Measurements from ENCODE around the gene MTARC1.

MTARC1 gene

DNA sequence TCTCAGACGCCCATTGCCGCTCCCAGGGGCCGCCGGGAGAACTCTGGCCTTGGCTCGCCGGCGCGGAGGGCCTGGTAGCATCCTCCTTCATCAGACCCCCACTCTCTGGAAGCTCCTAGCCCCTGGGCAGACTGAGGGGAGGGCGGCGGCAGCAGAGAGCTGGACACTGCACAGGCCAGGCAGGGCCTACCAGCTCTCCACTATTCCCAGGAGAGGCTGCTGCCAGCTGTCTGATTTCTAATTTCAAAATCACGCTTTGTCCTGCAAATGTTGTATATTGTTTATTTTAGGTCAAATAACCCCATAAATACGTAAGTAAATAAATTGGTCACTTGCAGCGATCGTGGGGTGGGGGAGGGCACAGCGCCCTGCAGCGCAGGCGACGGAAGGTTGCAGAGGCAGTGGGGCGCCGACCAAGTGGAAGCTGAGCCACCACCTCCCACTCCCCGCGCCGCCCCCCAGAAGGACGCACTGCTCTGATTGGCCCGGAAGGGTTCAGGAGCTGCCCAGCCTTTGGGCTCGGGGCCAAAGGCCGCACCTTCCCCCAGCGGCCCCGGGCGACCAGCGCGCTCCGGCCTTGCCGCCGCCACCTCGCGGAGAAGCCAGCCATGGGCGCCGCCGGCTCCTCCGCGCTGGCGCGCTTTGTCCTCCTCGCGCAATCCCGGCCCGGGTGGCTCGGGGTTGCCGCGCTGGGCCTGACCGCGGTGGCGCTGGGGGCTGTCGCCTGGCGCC is at the start of gene MTARC1:
TSS of gene MTARC1 (plus strand) at position 577 of the 732 bp plus-strand sequence. CDS start at position 609, 32 bp downstream.
- no peak for DNase-seq

DNA sequence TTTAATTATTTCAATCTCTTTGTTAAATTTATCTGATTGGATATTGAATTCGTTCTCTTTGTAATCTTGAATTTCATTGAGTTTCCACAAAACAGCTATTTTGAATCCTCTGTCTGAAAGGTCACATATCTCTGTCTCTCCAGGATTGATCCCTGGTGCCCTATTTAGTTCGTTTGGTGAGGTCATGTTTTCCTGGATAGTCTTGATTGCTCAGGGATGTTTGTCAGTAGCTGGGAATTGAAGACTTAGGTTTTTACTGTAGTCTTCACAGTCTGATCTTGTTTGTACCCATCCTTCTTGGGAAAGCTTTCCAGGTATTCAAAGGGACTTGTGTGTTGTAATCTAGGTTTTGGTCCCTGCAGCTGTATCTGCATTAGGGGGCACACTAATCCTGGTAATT is 45.4 kb upstream of the MTARC1 start:
- DNase-seq: no peak

DNA sequence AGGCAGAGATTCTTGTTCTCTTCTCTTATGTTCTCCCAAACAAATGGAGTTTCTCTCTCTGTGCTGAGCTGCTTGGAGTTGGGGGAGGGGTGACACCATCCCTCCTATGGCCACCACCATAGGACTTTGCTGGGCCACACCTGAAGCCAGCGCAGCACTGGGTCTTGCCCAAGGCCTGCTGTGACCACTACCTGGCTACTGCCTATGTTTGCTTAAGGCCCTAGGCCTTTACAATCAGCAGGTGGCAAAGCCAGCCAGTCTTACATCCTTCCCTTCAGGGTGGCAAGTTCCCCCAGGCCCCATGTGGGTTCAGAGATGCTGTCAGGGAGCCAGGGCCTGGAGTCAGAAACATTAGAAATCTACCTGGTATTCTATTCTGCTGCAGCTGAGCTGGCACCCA is 44.9 kb upstream of the MTARC1 start:
- DNase-seq: no peak

DNA sequence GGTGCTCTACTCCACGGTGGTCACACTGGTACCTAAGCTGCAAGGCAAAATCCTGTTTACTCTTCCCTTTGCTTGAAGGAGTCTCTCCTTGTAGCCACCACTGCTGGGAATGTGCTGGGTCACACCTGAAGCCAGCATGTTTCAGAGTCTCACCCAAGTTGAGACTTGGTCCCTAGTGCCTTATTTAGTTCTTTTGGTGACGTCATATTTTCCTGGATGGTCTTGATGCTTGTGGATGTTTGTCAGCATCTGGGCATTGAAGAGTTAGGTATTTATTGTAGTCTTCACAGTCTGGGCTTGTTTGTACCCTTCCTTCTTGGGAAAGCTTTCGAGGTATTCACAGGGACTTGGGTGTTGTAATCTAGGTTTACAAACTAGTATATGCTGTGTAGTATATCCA is 44.2 kb upstream of the MTARC1 start:
- DNase-seq: no peak

DNA sequence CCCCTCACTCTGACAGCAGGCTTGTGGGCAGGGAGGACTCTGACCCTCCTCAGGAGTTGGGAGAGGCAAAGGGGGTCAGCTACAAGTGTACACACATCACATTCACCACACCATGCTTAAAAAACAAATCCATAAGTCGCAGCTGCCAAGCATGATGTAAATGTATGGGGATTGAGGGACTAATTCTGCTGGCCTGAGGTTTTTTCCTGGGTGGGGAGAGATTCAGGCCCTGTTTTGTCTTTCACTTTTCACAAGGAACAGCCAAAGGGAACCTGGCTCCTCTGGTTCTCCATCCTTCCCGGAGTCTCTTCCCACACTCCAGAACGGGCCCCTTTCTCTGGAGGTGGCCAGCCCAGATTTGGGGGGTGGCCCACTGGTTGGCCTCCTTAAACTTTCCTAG is 39.9 kb upstream of the MTARC1 start:
- no peak for DNase-seq

DNA sequence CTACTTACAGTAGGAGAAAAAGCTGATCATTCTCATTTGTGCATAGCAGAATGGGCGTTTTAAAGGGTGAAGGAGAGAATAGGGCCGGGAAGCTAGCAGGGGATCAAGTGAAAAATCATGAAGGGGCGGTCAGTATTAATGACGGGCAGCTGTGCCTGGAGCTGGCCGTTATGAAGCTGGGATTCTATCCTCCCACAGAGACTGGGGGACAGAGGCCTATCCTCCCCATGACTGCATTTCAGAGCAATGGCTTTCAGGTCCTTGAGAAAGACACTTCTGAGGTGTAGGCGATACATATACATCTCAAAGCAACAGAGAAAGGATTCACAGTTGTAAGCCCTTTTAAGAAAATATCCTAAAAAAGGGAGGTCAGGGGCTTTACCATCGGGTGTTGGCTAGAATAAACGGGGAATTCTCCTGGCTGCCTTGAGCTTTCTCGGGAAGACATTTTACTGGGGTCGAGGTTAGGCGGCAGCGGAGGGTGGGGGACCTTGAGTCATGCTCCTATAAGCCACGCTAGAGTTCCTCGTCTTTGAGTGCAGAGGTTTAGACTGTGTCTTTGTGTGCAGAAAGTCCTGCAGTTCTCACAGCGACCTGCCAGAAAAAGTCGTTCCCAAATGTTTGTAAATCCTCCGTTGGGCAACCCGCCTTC is 39.1 kb upstream of the MTARC1 start:
- no peak for DNase-seq

DNA sequence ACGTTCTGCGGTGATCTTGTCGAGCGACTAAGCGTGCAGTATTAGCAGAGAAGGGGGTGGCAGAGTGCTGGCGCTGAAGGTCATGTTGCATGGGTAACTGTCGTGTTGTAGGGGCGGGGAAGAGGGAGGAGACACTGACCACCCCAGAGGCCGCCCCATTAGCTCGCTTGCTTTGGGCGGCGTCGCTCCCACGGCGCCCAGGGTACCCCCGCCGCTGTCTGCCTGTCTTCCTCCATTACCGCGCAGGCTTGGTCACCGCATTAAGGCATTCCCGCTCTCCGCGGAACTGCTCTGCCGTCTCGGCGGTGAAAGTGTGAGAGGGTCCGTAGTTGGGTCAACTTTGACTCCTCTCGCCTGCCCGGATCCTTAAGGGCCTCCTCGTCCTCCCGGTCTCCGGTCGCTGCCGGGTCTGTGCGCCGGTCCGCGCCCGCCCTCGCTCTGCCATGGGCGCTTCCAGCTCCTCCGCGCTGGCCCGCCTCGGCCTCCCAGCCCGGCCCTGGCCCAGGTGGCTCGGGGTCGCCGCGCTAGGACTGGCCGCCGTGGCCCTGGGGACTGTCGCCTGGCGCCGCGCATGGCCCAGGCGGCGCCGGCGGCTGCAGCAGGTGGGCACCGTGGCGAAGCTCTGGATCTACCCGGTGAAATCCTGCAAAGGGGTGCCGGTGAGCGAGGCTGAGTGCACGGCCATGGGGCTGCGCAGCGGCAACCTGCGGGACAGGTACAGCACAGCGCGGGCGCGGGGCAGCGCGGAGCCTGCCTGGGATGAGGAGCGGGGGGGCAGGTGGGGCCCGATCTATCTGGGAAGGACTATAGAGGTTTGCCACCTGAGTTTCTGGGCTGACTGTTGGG is 38.4 kb upstream of the MTARC1 start, which contains the start of gene MTARC2:
TSS of gene MTARC2 (plus strand) at position 234 of the 846 bp plus-strand sequence. CDS start at position 444, 210 bp downstream.
- peak; percentile 16 for DNase-seq

DNA sequence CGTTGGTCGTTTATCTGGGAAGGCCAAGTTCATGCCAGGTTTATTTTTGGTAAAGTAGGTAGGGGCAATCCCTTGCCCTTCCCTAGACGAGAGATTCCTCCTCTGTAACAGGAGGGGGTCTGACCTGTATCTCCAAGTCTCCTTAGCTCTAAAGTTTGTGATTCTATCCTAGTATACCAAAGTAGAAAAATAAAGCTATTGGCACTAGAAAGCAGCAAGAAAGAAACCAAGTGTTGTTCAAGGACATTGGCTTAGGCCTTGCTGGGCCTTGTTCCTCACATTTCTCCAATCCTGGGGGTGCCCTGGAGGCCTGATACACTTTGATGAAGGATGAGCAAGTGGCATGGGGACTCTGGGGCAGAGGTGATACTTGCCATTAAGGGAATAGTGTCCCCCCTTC is 37.8 kb upstream of the MTARC1 start:
- no peak for DNase-seq

DNA sequence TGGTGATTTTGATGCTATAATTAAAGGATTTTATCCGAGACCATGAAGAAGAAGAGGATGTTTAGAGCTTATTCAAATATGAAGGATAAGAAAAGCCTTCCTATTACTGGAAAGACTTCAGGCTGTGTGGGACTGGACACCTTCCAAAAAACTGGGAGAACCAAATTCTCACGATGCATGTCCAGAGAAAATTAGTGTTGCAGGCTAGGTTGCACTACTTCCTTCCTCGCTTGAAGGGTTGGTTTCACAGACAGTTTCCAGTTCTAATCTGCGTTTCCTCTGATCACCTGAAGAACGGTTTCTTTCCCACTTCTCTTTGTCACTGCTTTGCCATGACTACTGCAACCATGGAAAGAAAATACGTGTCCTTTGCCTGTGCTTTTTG is 36.6 kb upstream of the MTARC1 start:
- no peak for DNase-seq

DNA sequence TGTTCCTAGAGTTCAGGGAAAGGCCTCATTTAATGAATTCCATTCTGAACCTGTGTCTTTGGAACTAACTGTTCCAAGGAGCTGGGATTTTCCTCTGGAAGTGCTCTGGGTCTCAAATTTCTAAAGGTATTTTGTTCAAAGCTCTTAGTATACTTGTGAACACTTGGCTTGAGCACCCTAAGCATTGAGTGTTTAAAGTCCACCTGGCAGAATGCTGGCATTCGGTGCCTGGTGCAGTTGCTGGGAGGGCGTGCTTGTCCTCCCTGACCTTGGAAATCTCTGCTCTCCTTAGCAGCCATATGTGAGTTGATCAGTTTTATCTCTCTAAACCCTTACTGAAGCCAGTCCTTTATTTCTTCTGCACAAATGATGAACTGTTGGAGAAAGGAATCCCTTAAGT is 35.6 kb upstream of the MTARC1 start:
- DNase-seq: no peak

DNA sequence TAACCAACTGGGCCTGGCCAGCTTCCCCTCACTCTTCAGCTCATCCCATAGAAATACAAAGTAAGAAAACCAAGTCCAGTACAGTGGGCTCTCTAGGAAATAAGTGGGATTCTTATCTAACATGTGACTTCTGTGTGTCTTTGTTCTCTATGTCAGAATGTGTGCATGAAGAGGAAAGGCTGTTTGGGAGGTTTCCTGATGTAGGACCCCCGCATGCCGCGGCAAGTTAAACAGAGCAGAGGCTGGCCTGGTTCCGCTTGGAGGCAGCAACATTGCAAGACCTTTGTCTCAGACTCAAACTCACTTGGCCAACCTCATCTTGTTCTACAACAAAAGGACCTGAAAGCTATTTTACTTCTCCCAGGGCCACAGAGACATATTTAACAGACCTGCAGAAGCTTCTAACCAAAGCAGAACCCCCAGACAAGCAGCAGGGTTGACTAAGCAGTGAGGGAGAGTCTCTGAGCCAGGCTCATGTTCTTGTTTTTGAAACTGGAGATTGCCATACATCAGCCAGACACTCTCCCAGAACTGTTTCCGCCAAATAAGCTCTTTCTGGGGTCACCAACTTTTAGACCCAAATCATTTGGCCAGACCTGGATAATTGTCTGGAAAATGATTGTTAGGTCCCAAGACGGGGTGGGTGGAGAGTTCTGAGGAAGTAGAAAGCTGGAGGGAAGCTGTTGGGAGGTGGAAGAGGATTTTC is 32.3 kb upstream of the MTARC1 start:
- no peak for DNase-seq

DNA sequence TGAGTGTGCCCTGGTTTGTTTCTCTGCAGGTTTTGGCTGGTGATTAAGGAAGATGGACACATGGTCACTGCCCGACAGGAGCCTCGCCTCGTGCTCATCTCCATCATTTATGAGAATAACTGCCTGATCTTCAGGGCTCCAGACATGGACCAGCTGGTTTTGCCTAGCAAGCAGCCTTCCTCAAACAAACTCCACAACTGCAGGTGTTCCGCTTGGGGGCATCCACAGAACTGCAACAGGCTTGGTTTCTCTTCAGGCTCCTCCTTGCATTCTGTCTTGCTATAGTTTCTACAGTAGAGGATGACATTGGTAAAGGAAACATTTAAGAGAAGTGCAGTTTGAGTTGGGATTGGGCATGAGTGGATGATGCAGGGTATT is 31.8 kb upstream of the MTARC1 start:
- no peak for DNase-seq

DNA sequence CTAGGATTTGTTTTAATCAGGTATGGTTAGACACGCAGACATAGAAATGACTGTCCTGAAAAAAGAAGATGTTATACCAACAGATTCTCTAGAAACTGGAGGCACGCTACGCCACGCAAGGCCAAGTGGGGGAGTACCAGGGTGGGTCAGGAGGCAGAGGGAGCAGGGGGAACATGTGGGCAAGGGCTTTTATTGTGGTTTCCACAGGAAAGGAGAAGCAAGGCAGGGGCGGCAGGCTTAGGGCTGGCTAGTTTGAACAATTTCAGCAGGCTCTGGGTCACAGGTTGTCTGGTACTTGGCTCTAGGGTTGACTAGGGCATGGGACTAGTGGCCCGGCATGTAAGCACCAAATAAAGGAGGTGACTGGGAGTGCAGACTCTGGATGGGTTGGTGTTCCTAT is 31.4 kb upstream of the MTARC1 start:
- no peak for DNase-seq

DNA sequence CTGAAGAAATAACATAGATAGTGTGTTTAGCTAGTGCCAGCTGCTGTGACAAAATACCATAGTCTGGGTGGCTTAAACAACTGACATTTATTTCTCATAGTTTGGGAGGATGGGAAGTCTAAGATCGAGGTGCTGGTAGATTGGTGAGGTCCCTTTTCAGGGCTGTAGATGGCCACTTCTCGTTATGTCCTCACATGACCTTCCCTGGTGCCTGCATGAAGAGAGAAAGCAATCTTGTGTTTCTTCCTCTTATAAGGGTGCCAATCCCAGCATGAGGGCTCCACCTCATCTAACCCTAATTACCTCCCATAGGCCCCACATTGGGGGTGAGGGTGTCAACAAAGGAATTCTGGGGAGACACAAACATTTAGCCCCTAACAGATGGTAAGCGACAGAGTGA is 29.3 kb upstream of the MTARC1 start:
- no peak for DNase-seq

DNA sequence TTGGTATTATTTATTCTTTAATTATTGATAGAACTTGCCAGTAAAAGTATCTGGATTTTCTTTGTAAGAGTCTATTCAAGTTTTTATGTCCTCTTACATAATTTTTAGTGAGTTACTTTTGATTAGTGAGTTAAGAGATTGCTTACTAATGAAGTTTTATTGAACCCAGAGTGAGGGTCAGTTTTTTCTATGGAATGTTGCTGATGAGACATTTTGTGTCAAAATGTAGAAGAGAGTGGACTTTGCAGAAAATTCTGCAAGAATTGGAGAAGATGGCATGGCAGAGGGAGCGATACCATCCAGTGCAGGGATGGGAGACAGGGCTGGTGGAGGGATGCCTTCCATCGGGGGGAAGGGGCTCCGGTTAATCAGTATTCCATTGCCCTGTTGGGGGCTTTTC is 27.6 kb upstream of the MTARC1 start:
- DNase-seq: no peak

DNA sequence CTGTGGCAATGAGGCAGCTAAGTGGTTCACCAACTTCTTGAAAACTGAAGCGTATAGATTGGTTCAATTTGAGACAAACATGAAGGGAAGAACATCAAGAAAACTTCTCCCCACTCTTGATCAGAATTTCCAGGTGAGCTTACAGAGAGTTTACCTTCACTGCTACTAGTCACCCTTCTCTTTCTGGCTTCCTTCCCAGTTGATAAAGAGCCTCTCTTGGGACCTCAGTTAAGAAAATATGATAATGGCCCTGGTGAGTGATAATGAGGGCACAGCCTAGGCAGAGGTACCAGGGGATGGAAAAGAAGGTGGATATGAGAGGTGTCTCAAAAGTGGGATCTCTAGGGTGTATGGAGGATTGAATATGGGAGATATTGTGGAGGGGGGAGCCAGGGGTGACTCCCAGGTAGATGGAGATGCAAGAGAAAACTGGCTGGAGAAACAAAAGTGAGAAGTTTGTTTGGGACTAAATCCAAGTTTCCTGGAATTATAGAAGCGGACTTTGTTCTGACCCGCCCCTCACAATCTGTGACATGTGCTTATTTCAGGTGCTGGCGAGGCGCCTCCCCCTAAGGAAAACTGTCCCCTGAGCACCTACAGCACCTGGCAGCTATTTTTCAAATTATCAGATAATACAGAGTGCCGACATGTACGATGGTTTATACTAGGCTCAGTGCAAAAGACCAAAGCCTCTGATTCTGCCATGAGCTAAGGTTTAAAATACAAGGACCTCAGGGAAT is 24.9 kb upstream of the MTARC1 start:
- DNase-seq: no peak

DNA sequence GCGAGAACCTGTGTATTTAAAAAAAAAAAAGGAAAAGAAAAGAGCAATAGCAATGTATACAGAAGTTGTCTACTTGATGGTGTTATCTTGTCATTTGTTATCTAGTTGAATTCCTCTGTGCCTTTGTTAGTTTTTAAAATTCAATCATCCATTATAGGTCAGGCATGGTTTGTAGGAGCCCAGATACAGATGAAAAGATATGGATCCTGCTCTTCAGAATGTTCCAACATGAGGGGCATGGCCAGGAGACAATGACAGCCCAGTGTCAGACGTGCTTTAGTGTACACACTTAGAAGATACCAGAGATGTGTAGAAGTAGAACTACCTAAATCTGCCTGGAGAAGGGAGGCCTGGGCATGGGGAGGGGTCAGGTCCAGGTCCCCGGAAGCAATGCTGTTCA is 22.0 kb upstream of the MTARC1 start:
- DNase-seq: no peak

DNA sequence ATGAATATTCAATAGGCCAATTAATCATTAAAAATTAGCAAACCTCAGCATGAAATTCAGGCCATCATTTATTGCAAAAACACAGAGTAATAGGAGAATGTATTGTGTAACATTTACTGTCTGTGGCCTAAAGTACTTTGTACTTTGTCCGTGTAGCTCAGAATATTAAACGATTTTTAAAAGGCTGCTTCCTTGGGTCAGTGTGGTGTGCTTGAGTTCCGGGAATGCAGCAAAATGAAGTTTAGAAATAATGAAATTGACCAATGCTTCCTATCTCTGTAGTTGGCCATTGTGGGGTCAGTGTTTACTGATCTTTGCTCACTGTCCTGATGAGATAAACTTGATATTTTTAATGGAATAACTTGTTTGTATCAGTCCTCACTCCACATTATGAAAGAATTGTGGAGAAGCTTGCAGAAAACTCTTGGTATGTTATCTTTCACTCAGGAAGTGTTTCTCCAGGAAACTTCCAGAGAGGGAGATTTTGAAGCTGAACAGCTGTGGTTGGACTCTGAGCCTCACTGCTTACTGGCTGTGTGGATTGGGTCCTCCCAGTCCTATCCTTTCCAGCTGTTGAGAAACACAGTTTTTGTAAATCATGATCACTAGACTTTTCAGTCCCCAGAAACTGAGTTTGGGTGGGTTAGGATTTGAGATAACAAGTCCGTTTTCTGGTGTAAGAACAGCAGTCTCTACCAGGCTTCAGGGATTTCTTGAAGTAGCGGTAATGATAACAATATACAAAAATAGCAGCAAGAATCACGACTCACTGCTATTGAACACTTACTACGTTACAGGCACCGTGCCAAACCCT is 19.2 kb upstream of the MTARC1 start:
- DNase-seq: no peak

DNA sequence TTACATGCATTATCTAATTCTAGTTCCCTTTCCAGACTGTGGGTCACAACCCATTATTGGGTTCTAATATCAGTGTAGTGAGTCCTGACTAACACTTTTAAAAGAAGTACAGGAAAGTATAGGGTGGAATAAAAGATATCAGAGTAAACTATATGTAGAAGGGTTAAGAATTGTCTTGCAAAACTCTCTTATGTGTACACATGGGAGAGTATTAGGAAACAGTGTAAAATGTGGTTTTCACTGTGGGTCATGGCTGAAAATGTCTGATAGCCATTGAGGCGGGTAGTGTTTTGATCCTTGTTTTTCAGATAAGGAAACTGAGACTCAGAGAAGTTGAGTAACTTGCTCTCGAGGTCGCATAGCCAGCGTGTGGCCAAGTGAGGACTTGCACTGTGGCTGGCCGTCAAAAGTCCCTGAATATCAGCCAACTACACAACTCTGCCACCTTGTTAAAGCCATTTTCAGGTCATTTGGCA is 18.5 kb upstream of the MTARC1 start:
- no peak for DNase-seq

DNA sequence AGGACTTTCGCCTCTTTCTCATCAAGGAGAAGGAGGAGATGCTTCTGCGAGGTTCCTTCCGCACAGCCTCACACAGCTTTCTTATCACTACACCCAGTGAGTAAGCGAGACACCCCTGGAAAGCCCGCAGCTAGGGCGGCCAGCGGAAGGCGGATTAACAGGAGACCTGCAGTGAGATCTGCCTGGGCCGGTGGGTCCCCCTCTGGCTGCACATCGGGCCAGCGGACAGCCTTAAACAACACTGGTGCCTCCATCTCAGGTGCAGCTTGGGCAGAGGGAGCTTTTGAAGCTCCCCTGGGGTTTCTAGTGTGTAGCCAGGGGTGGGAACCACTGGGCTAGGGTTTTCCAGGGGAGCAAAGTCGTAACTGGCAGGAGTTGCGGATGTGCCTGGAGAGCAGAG is 17.5 kb upstream of the MTARC1 start:
- DNase-seq: no peak

DNA sequence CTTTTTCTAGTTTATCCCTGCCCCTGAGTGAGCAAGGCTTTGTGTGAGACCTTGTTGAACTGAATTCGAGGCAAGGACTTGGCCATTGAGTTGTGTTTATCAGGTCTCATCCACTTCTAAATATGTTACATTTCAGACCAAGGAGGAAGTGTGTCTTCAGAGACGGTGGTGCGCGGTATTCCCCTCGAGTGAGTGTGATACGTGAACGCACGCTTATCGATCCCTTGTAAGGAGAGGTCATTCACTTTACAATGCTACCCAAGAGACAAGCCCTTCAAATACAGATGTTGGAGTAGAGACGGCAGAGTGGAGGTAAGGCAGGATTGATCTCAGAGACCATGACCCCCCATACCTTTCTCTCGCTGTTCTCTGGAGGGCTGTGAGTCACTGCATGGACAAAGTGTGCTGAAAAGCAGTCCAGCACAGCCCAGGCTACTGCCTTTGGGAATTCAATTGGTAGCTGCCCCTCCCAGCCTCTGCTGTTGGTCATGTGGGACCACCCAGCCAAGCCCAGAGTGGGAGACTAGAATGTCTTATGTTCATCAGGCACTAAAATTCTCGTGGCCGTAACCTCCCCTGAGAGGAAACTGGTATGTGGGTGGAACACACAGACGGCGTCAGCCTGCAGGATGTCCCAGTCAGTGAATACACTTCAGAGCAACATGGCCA is 16.3 kb upstream of the MTARC1 start:
- peak; percentile 25 for DNase-seq

All from CD4-positive, alpha-beta T cell treated with Interferon gamma for 1 hour (primary cell).